ENCODE results near the gene ATAD1.

GRCh38 chr10:87867453-87867852 is 49.4 kb upstream of the ATAD1 start:
- TF ChIP-seq, protein P1, sequence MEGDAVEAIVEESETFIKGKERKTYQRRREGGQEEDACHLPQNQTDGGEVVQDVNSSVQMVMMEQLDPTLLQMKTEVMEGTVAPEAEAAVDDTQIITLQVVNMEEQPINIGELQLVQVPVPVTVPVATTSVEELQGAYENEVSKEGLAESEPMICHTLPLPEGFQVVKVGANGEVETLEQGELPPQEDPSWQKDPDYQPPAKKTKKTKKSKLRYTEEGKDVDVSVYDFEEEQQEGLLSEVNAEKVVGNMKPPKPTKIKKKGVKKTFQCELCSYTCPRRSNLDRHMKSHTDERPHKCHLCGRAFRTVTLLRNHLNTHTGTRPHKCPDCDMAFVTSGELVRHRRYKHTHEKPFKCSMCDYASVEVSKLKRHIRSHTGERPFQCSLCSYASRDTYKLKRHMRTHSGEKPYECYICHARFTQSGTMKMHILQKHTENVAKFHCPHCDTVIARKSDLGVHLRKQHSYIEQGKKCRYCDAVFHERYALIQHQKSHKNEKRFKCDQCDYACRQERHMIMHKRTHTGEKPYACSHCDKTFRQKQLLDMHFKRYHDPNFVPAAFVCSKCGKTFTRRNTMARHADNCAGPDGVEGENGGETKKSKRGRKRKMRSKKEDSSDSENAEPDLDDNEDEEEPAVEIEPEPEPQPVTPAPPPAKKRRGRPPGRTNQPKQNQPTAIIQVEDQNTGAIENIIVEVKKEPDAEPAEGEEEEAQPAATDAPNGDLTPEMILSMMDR (conservative IDR thresholded peaks at IDR 0.05; ENCODE audit: low read depth, low read length), result no peak
- no peak for TF ChIP-seq EZH2 (IDR thresholded peaks at IDR 0.05; ENCODE audit: borderline replicate concordance, low read depth, low read length, poor library complexity, severe bottlenecking)
